Right atrium auricular region (tissue), 2 donors: ENCODE measurements around the gene PPP2R1B. TPM values are rescaled to one million over a fixed set of nuclear protein-coding genes. Genes with fewer than 3 reads are reported as not detected.

Source experiments
- DNase-seq: peaks from one replicate; pipeline ENCODE4 v3.0.0-alpha.2; 2019; ENCODE audit warnings: low spot score
- H3K27ac ChIP-seq, 2 donors: fragments of 200-600 bp; sonication (generic); 1 replicate in 1 of 2; 2 replicates in 1 of 2; pipeline ENCODE4 v1.5.1; 2016 to 2019
- H3K27me3 ChIP-seq, 2 donors: fragments of 200-600 bp; sonication (generic); one replicate each; pipeline versions ENCODE4 v1.5.1 to v1.6.0; 2017 to 2019
- H3K36me3 ChIP-seq: fragments of 200-600 bp; sonication (generic); one replicate; pipeline ENCODE4 v1.5.1; 2016
- H3K4me1 ChIP-seq, 2 donors: fragments of 200-600 bp; sonication (generic); one replicate each; pipeline versions ENCODE4 v1.5.1 to v1.6.0; 2017 to 2019
- H3K4me3 ChIP-seq, 2 donors: fragments of 200-600 bp; sonication (generic); 1 replicate in 1 of 2; 2 replicates in 1 of 2; pipeline ENCODE4 v1.5.1; 2017 to 2019; ENCODE audit warnings: mild to moderate bottlenecking in 1 of 2, moderate library complexity in 1 of 2
- H3K9me3 ChIP-seq, 2 donors: fragments of 200-600 bp; sonication (generic); one replicate each; pipeline ENCODE4 v1.5.1; 2019
- CTCF ChIP-seq, 2 donors: fragments of 200-600 bp; sonication (generic); IDR thresholded peaks; one replicate each; pipeline ENCODE4 v1.5.1; 2019; ENCODE audit warnings: antibody characterized with exemption in 2 of 2
- total RNA-seq, 2 donors: library from RNA; depleted of rRNA; stranded (reverse); fragments of >200 nt; gene quantifications; one replicate each; pipeline ENCODE4 v1.1.0, GENCODE V29; 2016

Gene PPP2R1B
- total RNA-seq, 2 donors from 2014 or later, result 6.5 to 13.2 TPM

GRCh38 chr11:111782109-111782741 is 16.0 kb upstream of the PPP2R1B start:
- DNase-seq, result no peak
- Histone ChIP-seq H3K27ac (no peak overlapping the region), H3K4me1 (peaks cover 0 to 28% of the 10 kb centered on the region in 2 donors), H3K36me3 (peaks cover 14% of the 10 kb centered on the region), H3K27me3 (no peaks in the 10 kb centered on the region), H3K4me3 (no peak overlapping the region), H3K9me3 (no peaks in the 10 kb centered on the region)
- TF ChIP-seq CTCF (IDR thresholded peaks at IDR 0.05), result no peak

GRCh38 chr11:111779118-111779517 is 12.9 kb upstream of the PPP2R1B start:
- Histone ChIP-seq H3K36me3 (no peaks in the 10 kb centered on the region), H3K4me3 (no peak overlapping the region)
- TF ChIP-seq CTCF (IDR thresholded peaks at IDR 0.05), result no peak

GRCh38 chr11:111778047-111778558 is 11.9 kb upstream of the PPP2R1B start:
- no peak overlapping the region for H3K4me3 ChIP-seq
- H3K36me3 ChIP-seq, result no peaks in the 10 kb centered on the region
- no peak overlapping the region for H3K27ac ChIP-seq
- no peaks in the 10 kb centered on the region for H3K9me3 ChIP-seq
- H3K4me1 ChIP-seq, result peaks cover 0 to 7% of the 10 kb centered on the region in 2 donors
- H3K27me3 ChIP-seq, result no peaks in the 10 kb centered on the region
- no peak for TF ChIP-seq CTCF (IDR thresholded peaks at IDR 0.05)
- DNase-seq, result no peak

More at GRCh38 chr11:111779118-111779517, 12.9 kb upstream of the PPP2R1B start:
- no peak for DNase-seq
- Histone ChIP-seq H3K27me3 (no peaks in the 10 kb centered on the region), H3K4me1 (peaks cover 0 to 12% of the 10 kb centered on the region in 2 donors), H3K27ac (no peak overlapping the region), H3K9me3 (no peaks in the 10 kb centered on the region)

GRCh38 chr11:111777094-111778046 is 11.2 kb upstream of the PPP2R1B start:
- Histone ChIP-seq H3K27me3 (no peaks in the 10 kb centered on the region), H3K9me3 (no peaks in the 10 kb centered on the region), H3K4me3 (no peak overlapping the region), H3K27ac (no peak overlapping the region), H3K4me1 (peaks cover 0 to 4% of the 10 kb centered on the region in 2 donors), H3K36me3 (no peaks in the 10 kb centered on the region)
- DNase-seq, result no peak
- peak; percentile 63 to 81 for TF ChIP-seq CTCF (IDR thresholded peaks at IDR 0.05)

- DNase-seq, result no peak
- Histone ChIP-seq H3K27me3 (no peaks in the 10 kb centered on the region), H3K36me3 (no peaks in the 10 kb centered on the region), H3K4me1 (peaks cover 0 to 4% of the 10 kb centered on the region in 2 donors), H3K4me3 (no peak overlapping the region), H3K27ac (no peak overlapping the region), H3K9me3 (no peaks in the 10 kb centered on the region)
- TF ChIP-seq CTCF (IDR thresholded peaks at IDR 0.05), result no peak
Measured at GRCh38 chr11:111776398-111777093, 10.4 kb upstream of the PPP2R1B start.
